Nephron progenitor cell (in vitro differentiated cells): ENCODE data around the gene CDH4.

Experiments
- DNase-seq: peaks from one replicate; pipeline ENCODE4 v3.0.0; 2021
- H3K27ac Mint-ChIP-seq: 2 replicates; pipeline ENCODE4 v1.8.0; 2021; ENCODE audit warnings: mild to moderate bottlenecking, moderate library complexity, mixed read lengths
- H3K27me3 Mint-ChIP-seq: 2 replicates; pipeline ENCODE4 v1.8.0; 2021; ENCODE audit warnings: mild to moderate bottlenecking, low read depth, mixed read lengths; ENCODE audit not compliant: poor library complexity
- H3K36me3 Mint-ChIP-seq: 2 replicates; pipeline ENCODE4 v1.8.0; 2021; ENCODE audit warnings: low read depth, mixed read lengths
- H3K4me1 Mint-ChIP-seq: 2 replicates; pipeline ENCODE4 v1.8.0; 2021; ENCODE audit warnings: mixed read lengths
- H3K4me3 Mint-ChIP-seq: 2 replicates; pipeline ENCODE4 v1.8.0; 2021; ENCODE audit warnings: mild to moderate bottlenecking, moderate library complexity, mixed read lengths
- H3K9me3 Mint-ChIP-seq: 2 replicates; pipeline ENCODE4 v1.8.0; 2021; ENCODE audit warnings: mild to moderate bottlenecking, moderate library complexity, mixed read lengths
- CTCF ChIP-seq: fragments of 200-600 bp; sonication (generic); IDR thresholded peaks from 2 replicates; pipeline ENCODE4 v1.5.0; 2021; ENCODE audit warnings: antibody characterized with exemption

CDH4 gene

GRCh38 chr20:61652146-61652545 is 400.1 kb downstream of the CDH4 start:
- peaks cover 9% of the 10 kb centered on the region for H3K9me3 Mint-ChIP-seq
- DNase-seq: no peak
- TF ChIP-seq CTCF: no peak
- H3K27me3 Mint-ChIP-seq: peaks cover 26% of the 10 kb centered on the region
- no peaks in the 10 kb centered on the region for H3K36me3 Mint-ChIP-seq
- H3K4me3 Mint-ChIP-seq: no peak overlapping the region
- H3K4me1 Mint-ChIP-seq: peaks cover 15% of the 10 kb centered on the region
- H3K27ac Mint-ChIP-seq: no peak overlapping the region

GRCh38 chr20:61654726-61655125 is 402.7 kb downstream of the CDH4 start:
- TF ChIP-seq CTCF: no peak
- Mint-ChIP-seq H3K9me3 (peaks cover 9% of the 10 kb centered on the region), H3K4me1 (peaks cover 23% of the 10 kb centered on the region)

GRCh38 chr20:61655591-61655990 is 403.5 kb downstream of the CDH4 start:
- Mint-ChIP-seq H3K27ac (no peak overlapping the region), H3K4me1 (peaks cover 26% of the 10 kb centered on the region), H3K9me3 (peaks cover 9% of the 10 kb centered on the region), H3K27me3 (peaks cover 22% of the 10 kb centered on the region), H3K4me3 (no peak overlapping the region), H3K36me3 (no peaks in the 10 kb centered on the region)
- no peak for DNase-seq
- TF ChIP-seq CTCF: no peak

More at GRCh38 chr20:61654726-61655125, 402.7 kb downstream of the CDH4 start:
- no peak for DNase-seq
- no peak overlapping the region for H3K4me3 Mint-ChIP-seq
- H3K27ac Mint-ChIP-seq: no peak overlapping the region
- no peaks in the 10 kb centered on the region for H3K36me3 Mint-ChIP-seq
- H3K27me3 Mint-ChIP-seq: peaks cover 23% of the 10 kb centered on the region

- DNase-seq: no peak
- Mint-ChIP-seq H3K4me1 (peaks cover 26% of the 10 kb centered on the region), H3K27ac (no peak overlapping the region), H3K4me3 (no peak overlapping the region), H3K36me3 (no peaks in the 10 kb centered on the region), H3K27me3 (peaks cover 22% of the 10 kb centered on the region), H3K9me3 (peaks cover 9% of the 10 kb centered on the region)
- no peak for TF ChIP-seq CTCF
Measured at GRCh38 chr20:61656198-61656597, 404.1 kb downstream of the CDH4 start.

- Mint-ChIP-seq H3K36me3 (no peaks in the 10 kb centered on the region), H3K27ac (no peak overlapping the region), H3K9me3 (peaks cover 9% of the 10 kb centered on the region), H3K27me3 (peaks cover 16% of the 10 kb centered on the region), H3K4me3 (no peak overlapping the region), H3K4me1 (peaks cover 26% of the 10 kb centered on the region)
- no peak for DNase-seq
- TF ChIP-seq CTCF: no peak
Measured at GRCh38 chr20:61657721-61658377, 405.8 kb downstream of the CDH4 start.

GRCh38 chr20:61658563-61658962 is 406.5 kb downstream of the CDH4 start:
- Mint-ChIP-seq H3K27me3 (peaks cover 16% of the 10 kb centered on the region), H3K4me3 (no peak overlapping the region), H3K9me3 (peaks cover 9% of the 10 kb centered on the region), H3K36me3 (no peaks in the 10 kb centered on the region), H3K4me1 (peaks cover 26% of the 10 kb centered on the region), H3K27ac (no peak overlapping the region)
- no peak for DNase-seq
- TF ChIP-seq CTCF: no peak
